ENCODE measurements around the gene ZFAND3.

GRCh38 chr6:38088829-38089228 lies 269.3 kb downstream of the ZFAND3 start:
- no peak for TF ChIP-seq CTCF (IDR thresholded peaks at IDR 0.05; ENCODE audit: low read length)
- TF ChIP-seq EZH2phosphoT487 (IDR thresholded peaks at IDR 0.05; ENCODE audit: low read length) = no peak
